Myocyte (in vitro differentiated cells): ENCODE results near the gene KLF11. TPM values are rescaled to one million over a fixed set of nuclear protein-coding genes. Genes with fewer than 3 reads are reported as not detected.

Source experiments
- DNase-seq: peaks from one replicate; pipeline ENCODE4 v3.0.0-alpha.2; 2012; ENCODE audit warnings: low read depth
- total RNA-seq: library from RNA; depleted of rRNA; stranded (reverse); fragments of >200 nt; gene quantifications from 2 replicates; pipeline ENCODE4 v1.2.3, GENCODE V29; 2014

Gene KLF11
- total RNA-seq, 1 donor from 2014 or later, result 5.1 TPM

- no peak for DNase-seq
Measured at GRCh38 chr2:10061221-10061925, 18.0 kb downstream of the KLF11 start.

GRCh38 chr2:10062931-10063365, 19.6 kb downstream of the KLF11 start:
- no peak for DNase-seq

GRCh38 chr2:10063566-10063965, 20.2 kb downstream of the KLF11 start:
- no peak for DNase-seq

DNA sequence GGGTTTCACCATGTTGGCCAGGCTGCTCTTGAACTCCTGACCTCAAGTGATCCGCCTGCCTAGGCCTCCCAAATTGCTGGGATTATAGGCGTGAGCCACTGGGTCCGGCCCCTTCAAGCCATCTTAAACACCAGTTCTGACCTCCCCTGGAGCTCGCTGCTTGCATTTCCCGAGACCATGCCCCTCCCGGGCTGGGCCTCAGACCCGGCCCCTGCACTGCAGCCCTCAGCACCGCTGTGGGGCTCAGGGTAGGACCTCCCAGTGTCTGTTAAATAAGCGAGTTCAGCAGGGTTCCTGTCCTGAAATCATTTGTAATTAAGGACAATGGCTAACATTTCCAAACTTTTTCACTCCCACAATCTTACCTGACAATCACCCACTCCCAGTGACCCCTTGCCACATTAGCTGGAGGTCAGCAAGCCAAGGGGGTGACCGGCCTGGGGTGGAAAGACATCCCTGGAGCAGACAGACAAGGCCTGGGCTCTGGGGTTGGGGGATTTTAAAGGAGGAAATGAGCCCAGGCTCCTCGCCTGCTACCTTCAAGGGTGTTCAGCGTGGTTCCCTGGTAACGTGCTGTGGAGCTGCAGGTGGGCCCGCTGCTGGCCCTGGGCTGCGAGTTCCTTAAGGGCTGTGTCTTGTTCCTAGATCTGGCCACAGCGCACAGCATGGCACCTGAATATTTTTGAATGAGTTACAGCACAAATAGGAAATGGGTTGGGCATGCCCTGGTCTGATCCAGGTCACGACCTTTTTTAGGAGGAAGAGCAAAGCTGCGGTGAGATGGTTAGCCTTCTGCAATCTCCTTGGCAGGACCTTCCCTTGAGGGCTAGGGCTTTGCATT, 21.8 kb downstream of the KLF11 start:
- no peak for DNase-seq

DNA sequence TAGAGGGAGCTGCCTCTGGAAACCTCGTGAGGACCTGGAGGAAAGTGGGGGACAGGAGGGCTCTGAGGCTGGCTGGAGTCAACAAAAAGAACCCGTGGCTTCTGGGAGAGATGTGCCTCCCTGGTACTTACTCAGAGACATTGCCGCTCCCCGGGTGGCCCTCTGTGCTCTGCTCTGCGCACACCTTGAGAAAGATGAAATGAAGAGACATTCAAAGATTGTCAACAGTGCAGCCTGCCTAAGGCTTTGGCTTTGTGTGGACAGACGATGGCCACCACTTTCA, 22.4 kb downstream of the KLF11 start:
- DNase-seq, result no peak

- no peak for DNase-seq
Measured at GRCh38 chr2:10067330-10067729, 24.0 kb downstream of the KLF11 start.

DNA sequence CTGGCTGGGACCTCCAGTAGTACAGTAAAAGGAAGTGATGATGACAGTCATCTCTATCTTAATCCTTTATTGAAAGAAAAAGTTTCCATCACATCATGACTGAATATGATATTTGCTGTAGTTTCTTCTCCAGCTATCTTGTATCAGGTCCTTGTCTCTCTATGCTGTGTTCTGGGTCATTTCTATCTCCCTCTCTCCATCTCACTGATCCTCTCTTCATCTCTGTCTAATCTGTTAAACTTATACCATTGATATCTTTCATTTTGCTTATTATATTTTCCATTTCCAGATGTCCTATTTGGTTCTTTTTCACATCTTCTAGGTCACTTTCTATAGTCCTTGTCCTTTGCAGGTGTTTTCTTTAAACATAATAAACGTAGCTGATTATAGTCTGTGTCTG, 24.5 kb downstream of the KLF11 start:
- DNase-seq, result no peak

GRCh38 chr2:10071176-10071575, 27.8 kb downstream of the KLF11 start:
- no peak for DNase-seq

GRCh38 chr2:10071595-10071994, 28.2 kb downstream of the KLF11 start:
- no peak for DNase-seq

DNA sequence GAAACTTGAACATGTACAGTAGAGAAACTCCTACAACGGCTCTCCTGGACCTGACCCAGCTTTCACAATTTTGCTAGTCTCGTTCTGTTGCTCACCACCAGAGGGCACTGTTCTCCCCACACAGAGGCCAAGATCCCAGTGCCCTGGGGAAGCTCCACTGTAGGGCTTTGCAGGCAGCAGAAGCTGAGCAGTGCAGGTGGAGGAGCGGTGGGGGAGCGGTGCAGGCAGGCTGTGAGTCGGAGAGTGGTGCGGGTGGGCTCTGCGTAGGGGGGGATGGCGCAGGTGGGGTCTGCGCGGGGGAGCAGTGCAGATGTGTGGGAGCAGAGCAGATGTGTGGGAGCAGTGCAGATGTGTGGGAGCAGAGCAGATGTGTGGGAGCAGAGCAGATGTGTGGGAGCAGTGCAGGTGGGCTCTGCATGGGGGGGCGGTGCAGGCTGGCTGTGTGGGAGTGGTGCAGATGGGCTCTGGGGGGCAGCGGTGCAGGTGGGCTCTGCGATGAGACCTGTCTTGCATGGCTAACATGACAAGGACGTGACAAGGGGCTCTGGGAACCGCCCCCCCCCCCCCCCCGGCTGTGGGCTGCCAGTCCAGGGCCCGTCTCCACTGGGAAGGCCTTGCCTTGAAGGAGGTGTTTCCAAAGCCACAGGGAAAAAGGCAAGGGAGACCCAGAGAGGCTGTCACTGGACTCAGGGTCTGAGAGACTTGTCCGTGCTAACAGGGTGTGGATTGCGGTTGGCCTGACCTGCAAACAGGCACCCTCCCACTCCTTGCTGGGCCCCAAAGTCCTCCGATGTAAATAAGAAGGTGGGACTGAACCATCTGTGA, 29.5 kb downstream of the KLF11 start:
- peak; percentile 85 for DNase-seq

GRCh38 chr2:10073706-10074105, 30.4 kb downstream of the KLF11 start:
- no peak for DNase-seq

DNA sequence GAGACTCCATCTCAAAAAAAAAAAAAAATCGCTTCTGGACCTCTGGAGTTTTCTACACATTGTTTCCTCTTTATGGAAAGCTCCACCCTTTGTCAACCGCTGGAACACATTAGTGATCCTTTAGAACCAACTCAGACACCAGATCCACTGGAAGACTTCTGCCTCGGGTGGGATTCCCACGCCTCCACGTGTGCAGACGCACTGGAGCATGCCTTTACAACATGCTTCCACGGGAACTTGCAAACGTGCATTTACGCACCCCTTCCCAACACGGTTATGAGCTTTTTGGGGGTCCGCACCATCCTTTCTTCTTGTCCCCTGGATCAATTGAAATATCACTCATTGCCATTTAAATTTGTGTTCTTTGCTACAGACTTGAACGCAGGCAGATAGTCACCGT, 31.8 kb downstream of the KLF11 start:
- DNase-seq, result no peak

DNA sequence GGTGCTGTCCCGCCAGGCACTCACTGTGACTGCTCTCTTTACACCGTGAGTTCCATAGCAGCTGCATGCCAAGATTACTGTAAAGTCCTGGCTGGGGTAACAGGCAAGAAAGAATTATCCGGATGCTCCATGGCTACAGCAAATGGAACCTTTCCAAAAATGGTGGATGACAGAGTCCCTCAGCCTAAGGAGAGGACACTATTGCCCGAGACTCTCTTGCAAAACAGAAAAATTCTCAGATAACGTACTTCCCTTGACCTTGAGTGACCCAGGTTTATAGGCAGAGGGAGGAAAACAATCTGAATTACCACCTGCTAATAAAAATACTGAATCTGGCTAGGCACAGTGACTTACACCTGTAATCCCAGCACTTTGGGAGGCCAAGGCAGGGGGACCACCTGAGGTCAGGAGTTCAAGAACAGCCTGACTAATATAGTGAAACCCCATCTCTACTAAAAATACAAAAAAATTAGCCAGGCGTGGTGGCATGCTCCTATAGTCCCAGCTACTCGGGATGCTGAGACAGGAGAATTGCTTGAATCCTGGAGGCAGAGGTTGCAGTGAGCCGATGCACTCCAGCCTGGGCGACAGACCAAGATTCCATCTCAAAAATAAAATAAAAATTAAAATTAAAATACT, 32.3 kb downstream of the KLF11 start:
- no peak for DNase-seq

- no peak for DNase-seq
Measured at GRCh38 chr2:10076511-10076910, 33.2 kb downstream of the KLF11 start.

DNA sequence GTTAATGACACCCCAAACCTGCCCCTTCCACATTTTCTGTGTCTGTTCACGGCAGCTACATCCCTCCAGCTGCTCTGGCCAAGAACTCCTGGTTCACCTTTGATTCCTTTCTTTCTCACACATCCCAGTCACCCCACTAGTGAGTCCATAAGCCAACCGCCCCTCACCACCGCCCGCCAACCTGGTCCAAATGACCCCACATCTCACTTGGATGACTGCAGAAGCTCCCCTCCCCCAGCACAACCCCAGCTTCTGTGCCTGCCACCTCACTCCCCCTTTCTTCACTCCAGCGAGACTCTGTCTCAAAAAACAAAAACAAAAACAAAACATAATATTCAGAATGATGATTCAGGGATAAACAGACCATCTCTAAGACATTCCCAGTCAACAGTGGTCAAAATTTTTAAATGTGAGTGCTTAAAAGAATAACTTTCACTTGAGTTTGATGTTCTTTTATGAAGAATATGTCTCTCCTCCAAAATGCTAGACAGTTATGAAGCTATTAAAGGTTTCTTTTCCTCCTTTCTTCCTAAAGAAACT, 33.7 kb downstream of the KLF11 start:
- no peak for DNase-seq

- DNase-seq, result no peak
Measured at GRCh38 chr2:10078001-10078400, 34.7 kb downstream of the KLF11 start.

GRCh38 chr2:10078704-10079265, 35.4 kb downstream of the KLF11 start:
- no peak for DNase-seq

GRCh38 chr2:10079266-10079869, 36.0 kb downstream of the KLF11 start:
- peak; percentile 59 for DNase-seq

GRCh38 chr2:10079870-10080535, 36.7 kb downstream of the KLF11 start, which contains the start of gene CYS1:
Gene CYS1, minus strand, starts transcription at chr2:10080411. Its CDS starts 188 bp downstream, at chr2:10080223.
- DNase-seq, result peak; percentile 16
